ENCODE results near the gene ITGA7.

ITGA7 gene

GRCh38 chr12:55736076-55736475, 28.4 kb upstream of the ITGA7 start:
- no peak for DNase-seq (ENCODE audit: low read depth in 2 of 2)

GRCh38 chr12:55734595-55734994, 26.9 kb upstream of the ITGA7 start:
- DNase-seq (ENCODE audit: low read depth in 2 of 2): no peak

DNA sequence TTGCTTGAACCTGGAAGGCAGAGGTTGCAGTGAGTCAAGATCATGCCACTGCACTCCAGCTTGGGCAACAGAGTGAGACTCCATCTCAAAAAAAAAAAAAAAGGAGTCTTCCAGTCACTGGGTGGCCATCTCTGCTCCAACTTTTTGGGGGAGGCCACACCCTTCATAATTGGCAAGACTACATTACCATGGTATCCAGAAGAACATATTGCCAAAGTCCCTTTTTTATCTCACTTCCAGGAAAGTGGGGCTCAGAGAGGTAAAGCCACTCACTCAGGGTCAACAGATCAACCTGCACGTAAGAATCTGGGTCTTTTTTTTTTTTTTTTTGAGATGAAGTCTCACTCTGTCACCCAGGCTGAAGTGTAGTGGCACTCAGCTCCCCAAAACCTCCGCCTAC, 26.2 kb upstream of the ITGA7 start:
- no peak for DNase-seq (ENCODE audit: low read depth in 2 of 2)

- no peak for DNase-seq (ENCODE audit: low read depth in 2 of 2)
Measured at GRCh38 chr12:55733021-55733555, 25.4 kb upstream of the ITGA7 start.

GRCh38 chr12:55732288-55732687, 24.6 kb upstream of the ITGA7 start:
- DNase-seq (ENCODE audit: low read depth in 2 of 2): no peak

DNA sequence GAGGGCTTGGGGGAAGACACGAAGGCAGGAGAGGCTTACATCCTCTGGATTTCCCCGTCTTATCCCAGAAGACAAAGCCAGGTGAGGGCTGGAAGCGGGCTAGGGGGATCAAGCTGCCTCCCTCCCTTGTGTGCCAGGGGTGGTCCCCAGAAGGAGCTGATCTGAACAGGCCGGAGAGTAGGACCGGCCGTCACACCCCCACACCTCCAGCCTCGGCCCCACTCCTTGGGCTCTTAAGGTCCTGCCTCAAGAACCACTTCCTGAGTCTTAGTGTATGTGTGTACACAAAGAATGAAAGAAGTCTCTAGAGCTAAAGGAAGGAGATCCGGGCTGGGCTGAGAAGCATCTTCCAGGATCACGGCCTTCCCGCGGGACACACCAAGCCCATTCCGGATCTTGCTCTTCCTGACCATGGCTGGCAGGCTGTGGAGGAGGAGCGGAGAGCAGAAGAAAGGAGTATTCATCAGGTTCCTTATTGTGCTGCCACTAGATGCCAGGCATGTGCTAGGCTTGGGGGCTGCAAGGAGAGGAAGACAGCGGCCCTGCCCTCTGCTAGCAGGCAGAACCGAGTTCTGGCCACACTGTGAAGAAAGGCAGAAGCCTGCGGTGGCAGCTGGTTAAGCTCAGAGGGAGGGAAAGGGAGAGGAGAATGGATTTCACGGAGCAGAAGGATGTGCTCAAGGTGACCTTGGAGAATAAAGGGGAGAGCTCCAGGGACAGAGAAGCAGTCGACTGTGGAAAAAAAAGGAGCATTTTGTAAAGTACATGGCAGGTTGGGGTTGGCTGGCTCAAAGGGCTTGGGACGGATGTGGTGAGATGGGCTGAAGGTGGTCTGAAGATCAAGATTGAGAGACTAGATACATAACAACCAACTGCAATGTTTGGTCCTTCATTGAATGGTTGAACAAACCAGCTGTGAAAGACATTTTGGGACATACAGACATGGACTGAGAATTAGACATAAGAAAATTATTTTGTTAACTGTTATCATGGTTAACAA, 22.4 kb upstream of the ITGA7 start:
- no peak for DNase-seq (ENCODE audit: low read depth in 2 of 2)

GRCh38 chr12:55728939-55729818, 21.5 kb upstream of the ITGA7 start, which contains the start of gene CD63:
Gene CD63 (minus strand): TSS chr12:55729009. CDS start chr12:55728341, 668 bp downstream.
- DNase-seq (ENCODE audit: low read depth in 2 of 2): peak; percentile 62 to 79

- no peak for DNase-seq (ENCODE audit: low read depth in 2 of 2)
Measured at GRCh38 chr12:55728186-55728938, 20.7 kb upstream of the ITGA7 start.

GRCh38 chr12:55727643-55728185, 20.0 kb upstream of the ITGA7 start:
- DNase-seq (ENCODE audit: low read depth in 2 of 2): no peak

GRCh38 chr12:55726971-55727370, 19.3 kb upstream of the ITGA7 start:
- no peak for DNase-seq (ENCODE audit: low read depth in 2 of 2)

DNA sequence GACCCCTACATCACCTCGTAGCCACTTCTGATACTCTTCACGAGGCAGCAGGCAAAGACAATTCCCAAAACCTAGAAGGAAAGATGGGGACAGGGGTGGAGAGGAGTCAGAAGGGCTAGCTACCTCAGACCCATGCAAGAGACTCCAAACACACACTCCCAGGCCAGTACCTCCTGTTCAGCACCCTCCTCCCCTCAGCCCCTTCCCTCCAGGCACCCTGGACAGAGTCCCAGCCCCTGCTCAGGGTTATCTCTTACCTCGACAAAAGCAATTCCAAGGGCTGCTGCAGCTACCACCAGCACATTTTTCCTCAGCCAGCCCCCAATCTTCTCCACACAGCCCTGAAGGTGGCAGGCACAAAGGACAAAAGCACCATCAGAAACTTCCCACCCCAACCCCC, 17.9 kb upstream of the ITGA7 start:
- no peak for DNase-seq (ENCODE audit: low read depth in 2 of 2)

DNA sequence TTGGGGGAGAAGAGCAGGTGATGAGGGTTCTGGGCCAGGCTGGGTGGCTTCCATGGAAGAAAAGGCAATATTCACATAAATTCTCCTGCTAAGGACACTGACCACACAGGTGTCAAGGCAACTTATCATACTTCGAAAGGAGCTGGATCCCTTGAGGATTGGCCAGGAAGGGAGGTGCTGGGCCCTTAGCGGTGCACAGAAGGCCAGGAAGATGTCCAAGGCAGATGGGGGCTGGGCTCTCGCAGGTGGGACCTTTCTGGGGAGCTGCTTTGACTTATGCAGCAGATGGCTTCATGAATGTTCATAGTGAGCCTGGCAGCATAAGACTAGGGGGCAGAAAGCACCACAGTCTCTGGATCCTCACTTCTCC, 17.2 kb upstream of the ITGA7 start:
- no peak for DNase-seq (ENCODE audit: low read depth in 2 of 2)

DNA sequence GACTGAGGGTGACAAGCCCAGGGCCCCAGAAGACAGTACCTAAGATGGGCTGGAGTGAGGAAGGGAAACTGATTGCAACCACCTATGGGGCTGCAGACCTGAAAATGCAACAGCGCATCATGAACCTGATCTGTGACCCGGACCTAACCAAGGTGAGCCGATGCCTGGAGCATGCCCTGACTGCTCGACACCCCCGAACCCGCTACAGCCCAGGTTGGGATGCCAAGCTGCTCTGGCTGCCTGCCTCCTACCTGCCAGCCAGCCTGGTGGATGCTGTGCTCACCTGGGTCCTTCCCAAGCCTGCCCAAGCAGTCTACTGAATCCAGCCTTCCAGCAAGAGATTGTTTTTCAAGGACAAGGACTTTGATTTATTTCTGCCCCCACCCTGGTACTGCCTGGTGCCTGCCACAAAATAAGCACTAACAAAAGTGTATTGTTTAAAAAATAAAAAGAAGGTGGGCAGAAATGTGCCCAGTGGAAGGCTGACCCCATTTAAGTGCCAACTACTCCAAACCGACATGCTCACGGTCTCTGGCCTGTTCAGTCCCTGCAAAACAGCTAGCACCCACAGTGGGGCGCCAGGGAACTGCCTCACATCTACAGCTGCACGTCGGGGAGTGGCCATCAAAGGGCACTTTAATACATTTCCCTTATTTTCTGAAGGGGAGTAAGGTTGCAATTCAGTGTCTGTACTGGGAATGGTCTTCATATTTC, 16.7 kb upstream of the ITGA7 start:
- DNase-seq (ENCODE audit: low read depth in 2 of 2): peak; percentile 37 to 40

GRCh38 chr12:55723516-55724225, 16.0 kb upstream of the ITGA7 start:
- no peak for DNase-seq (ENCODE audit: low read depth in 2 of 2)

DNA sequence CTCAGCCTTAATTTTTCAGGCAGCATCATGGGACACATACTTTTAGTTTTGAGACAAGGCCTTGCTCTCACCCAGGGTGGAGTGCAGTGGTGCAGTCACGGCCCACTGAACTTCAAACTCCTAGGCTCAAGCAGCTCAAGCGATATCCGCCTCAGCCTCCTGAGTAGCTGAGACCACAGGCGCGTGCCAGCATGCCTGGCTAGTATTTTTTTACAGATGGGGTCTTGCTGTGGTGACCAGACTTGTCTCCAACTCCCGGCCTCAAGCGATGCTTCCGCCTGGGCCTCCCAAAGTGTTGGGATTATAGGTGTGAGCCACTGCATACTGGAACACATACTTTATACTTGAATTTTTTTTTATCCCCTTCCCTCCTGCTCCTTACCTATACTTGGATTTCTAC, 15.2 kb upstream of the ITGA7 start:
- no peak for DNase-seq (ENCODE audit: low read depth in 2 of 2)

- DNase-seq (ENCODE audit: low read depth in 2 of 2): no peak
Measured at GRCh38 chr12:55721601-55722213, 14.0 kb upstream of the ITGA7 start.

DNA sequence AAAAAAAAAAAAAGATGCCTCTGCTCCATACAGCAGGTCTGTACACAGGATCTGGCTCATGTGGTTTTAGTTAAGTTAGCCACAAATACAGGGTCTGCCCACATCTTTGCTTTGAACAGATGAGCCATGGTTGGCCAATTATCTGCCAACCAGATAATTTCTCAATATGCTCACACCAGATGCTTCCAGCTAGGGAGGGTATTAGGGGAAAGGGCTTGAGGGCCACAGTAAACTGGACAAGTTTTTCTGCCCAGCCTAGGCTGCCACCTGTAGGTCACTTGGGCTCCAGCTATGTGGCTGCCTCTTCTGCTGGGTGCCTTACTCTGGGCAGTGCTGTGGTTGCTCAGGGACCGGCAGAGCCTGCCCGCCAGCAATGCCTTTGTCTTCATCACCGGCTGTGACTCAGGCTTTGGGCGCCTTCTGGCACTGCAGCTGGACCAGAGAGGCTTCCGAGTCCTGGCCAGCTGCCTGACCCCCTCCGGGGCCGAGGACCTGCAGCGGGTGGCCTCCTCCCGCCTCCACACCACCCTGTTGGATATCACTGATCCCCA, 13.3 kb upstream of the ITGA7 start:
- DNase-seq (ENCODE audit: low read depth in 2 of 2): no peak

GRCh38 chr12:55720071-55720564, 12.4 kb upstream of the ITGA7 start, which contains the start of gene RDH5:
Gene RDH5 (plus strand): TSS chr12:55720393. CDS start chr12:55721185, 792 bp downstream.
- DNase-seq (ENCODE audit: low read depth in 2 of 2): no peak

DNA sequence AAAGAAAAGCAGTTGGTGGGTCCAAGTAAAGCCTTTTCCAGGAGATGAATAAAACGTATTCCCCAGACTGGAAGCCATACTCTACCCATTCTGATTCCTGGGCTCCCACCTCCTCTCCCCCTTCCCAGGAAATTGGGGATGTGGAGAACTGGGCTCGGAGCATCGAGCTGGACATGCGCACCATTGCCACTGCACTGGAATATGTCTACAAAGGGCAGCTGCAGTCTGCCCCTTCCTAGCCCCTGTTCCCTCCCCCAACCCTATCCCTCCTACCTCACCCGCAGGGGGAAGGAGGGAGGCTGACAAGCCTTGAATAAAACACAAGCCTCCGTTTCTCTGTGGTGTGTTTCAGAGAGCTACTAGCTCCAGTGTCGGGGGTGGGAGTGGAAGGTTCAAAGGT, 11.7 kb upstream of the ITGA7 start:
- DNase-seq (ENCODE audit: low read depth in 2 of 2): no peak
